Measurements from ENCODE around the gene ACER3.

DNA sequence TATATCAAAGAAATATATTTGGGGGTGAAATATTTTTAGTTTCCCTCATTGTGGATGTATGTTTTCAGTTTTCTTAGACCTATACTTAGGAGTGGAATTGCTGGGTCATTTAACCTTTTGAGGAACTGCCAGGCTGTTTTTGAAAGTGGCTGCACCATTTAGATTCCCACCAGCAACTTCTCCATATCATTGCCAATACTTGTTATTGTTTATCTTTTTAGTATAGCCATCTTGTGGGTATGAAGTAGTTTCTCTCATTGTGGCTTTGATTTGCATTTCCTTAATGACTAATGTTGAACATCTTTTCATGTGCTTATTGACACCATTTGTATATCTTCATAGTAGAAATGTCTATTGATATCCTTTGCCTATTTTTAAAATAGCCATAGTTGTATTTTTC lies 111.3 kb downstream of the ACER3 start:
- TF ChIP-seq EZH2 (IDR thresholded peaks at IDR 0.05; ENCODE audit: borderline replicate concordance): no peak
- TF ChIP-seq, protein P1, sequence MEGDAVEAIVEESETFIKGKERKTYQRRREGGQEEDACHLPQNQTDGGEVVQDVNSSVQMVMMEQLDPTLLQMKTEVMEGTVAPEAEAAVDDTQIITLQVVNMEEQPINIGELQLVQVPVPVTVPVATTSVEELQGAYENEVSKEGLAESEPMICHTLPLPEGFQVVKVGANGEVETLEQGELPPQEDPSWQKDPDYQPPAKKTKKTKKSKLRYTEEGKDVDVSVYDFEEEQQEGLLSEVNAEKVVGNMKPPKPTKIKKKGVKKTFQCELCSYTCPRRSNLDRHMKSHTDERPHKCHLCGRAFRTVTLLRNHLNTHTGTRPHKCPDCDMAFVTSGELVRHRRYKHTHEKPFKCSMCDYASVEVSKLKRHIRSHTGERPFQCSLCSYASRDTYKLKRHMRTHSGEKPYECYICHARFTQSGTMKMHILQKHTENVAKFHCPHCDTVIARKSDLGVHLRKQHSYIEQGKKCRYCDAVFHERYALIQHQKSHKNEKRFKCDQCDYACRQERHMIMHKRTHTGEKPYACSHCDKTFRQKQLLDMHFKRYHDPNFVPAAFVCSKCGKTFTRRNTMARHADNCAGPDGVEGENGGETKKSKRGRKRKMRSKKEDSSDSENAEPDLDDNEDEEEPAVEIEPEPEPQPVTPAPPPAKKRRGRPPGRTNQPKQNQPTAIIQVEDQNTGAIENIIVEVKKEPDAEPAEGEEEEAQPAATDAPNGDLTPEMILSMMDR (IDR thresholded peaks at IDR 0.05; ENCODE audit: poor library complexity): no peak

All from hepatocyte (in vitro differentiated cells).